ENCODE measurements around the gene SLC27A5. TPM values are rescaled to one million over a fixed set of nuclear protein-coding genes. Genes with fewer than 3 reads are reported as not detected.

The SLC27A5 gene
- total and polyA plus RNA-seq, 9 of the 15 experiments (the other 6 are each of a cell fraction or from before 2014, with no cell fraction given), result 42.2 to 318 (median 64.7) TPM

GRCh38 chr19:58560007-58560887 is 48.5 kb upstream of the SLC27A5 start (continued):
- TF ChIP-seq, protein P1, sequence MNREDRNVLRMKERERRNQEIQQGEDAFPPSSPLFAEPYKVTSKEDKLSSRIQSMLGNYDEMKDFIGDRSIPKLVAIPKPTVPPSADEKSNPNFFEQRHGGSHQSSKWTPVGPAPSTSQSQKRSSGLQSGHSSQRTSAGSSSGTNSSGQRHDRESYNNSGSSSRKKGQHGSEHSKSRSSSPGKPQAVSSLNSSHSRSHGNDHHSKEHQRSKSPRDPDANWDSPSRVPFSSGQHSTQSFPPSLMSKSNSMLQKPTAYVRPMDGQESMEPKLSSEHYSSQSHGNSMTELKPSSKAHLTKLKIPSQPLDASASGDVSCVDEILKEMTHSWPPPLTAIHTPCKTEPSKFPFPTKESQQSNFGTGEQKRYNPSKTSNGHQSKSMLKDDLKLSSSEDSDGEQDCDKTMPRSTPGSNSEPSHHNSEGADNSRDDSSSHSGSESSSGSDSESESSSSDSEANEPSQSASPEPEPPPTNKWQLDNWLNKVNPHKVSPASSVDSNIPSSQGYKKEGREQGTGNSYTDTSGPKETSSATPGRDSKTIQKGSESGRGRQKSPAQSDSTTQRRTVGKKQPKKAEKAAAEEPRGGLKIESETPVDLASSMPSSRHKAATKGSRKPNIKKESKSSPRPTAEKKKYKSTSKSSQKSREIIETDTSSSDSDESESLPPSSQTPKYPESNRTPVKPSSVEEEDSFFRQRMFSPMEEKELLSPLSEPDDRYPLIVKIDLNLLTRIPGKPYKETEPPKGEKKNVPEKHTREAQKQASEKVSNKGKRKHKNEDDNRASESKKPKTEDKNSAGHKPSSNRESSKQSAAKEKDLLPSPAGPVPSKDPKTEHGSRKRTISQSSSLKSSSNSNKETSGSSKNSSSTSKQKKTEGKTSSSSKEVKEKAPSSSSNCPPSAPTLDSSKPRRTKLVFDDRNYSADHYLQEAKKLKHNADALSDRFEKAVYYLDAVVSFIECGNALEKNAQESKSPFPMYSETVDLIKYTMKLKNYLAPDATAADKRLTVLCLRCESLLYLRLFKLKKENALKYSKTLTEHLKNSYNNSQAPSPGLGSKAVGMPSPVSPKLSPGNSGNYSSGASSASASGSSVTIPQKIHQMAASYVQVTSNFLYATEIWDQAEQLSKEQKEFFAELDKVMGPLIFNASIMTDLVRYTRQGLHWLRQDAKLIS (CRISPR knock-in tag; IDR thresholded peaks at IDR 0.05), result no peak
- TF ChIP-seq FOXJ2 (tag; IDR thresholded peaks at IDR 0.05), result no peak
- no peak for TF ChIP-seq ZBTB11 (CRISPR knock-in tag; IDR thresholded peaks at IDR 0.05)
- TF ChIP-seq ZNF695 (CRISPR knock-in tag; IDR thresholded peaks at IDR 0.05), result 0 out of 2 replicates have a peak, but pooled peaks have one; percentile 33
- TF ChIP-seq MAFK (IDR thresholded peaks at IDR 0.05; ENCODE audit: low read length), result no peak
- TF ChIP-seq BRF1 (IDR thresholded peaks at IDR 0.05; ENCODE audit: borderline replicate concordance, extremely low read depth, insufficient read length), result no peak
- no peak for TF ChIP-seq PTRF (tag; IDR thresholded peaks at IDR 0.05)
- no peak for TF ChIP-seq NFXL1 (CRISPR knock-in tag; IDR thresholded peaks at IDR 0.05)
- no peak for TF ChIP-seq SAFB (IDR thresholded peaks at IDR 0.05; ENCODE audit: borderline replicate concordance, low read depth, low read length)
- TF ChIP-seq, protein P2, sequence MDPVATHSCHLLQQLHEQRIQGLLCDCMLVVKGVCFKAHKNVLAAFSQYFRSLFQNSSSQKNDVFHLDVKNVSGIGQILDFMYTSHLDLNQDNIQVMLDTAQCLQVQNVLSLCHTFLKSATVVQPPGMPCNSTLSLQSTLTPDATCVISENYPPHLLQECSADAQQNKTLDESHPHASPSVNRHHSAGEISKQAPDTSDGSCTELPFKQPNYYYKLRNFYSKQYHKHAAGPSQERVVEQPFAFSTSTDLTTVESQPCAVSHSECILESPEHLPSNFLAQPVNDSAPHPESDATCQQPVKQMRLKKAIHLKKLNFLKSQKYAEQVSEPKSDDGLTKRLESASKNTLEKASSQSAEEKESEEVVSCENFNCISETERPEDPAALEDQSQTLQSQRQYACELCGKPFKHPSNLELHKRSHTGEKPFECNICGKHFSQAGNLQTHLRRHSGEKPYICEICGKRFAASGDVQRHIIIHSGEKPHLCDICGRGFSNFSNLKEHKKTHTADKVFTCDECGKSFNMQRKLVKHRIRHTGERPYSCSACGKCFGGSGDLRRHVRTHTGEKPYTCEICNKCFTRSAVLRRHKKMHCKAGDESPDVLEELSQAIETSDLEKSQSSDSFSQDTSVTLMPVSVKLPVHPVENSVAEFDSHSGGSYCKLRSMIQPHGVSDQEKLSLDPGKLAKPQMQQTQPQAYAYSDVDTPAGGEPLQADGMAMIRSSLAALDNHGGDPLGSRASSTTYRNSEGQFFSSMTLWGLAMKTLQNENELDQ (CRISPR knock-in tag; IDR thresholded peaks at IDR 0.05; ENCODE audit: borderline replicate concordance), result 0 out of 2 replicates have a peak, but pooled peaks have one; percentile 2
- TF ChIP-seq NFE2 (IDR thresholded peaks at IDR 0.05; ENCODE audit: low read depth), result no peak
- no peak for TF ChIP-seq NFATC3 (IDR thresholded peaks at IDR 0.05)
- TF ChIP-seq GABPB2 (CRISPR knock-in tag; conservative IDR thresholded peaks at IDR 0.05), result no peak
- 0 out of 2 replicates have a peak, but pooled peaks have one; percentile 21 for TF ChIP-seq THRAP3 (IDR thresholded peaks at IDR 0.05; ENCODE audit: borderline replicate concordance)
- no peak for TF ChIP-seq SREBF2 (CRISPR knock-in tag; IDR thresholded peaks at IDR 0.05)
- TF ChIP-seq ZNF239 (CRISPR knock-in tag; IDR thresholded peaks at IDR 0.05), result no peak

Data from K562 (cell line).